Liver (tissue), 9 donors: ENCODE results near the gene UNC13B. TPM values are rescaled to one million over a fixed set of nuclear protein-coding genes. Genes with fewer than 3 reads are reported as not detected.

Experiments used
- DNase-seq: peaks from one replicate; pipeline ENCODE4 v3.0.0-alpha.2; 2017; ENCODE audit warnings: low spot score
- H3K27ac ChIP-seq, 2 donors: one replicate each; pipeline ENCODE4 v1.7.0; 2013; ENCODE audit warnings: inconsistent platforms in 2 of 2, low read length in 2 of 2, control low read depth in 1 of 2, low read depth in 1 of 2, mild to moderate bottlenecking in 1 of 2
- H3K27me3 ChIP-seq, 4 donors: one replicate each; pipeline versions ENCODE4 v1.6.1 to v1.7.0; 2013; ENCODE audit warnings: low read length in 3 of 4, inconsistent platforms in 1 of 4, mild to moderate bottlenecking in 1 of 4, moderate library complexity in 1 of 4; ENCODE audit not compliant: control insufficient read depth in 4 of 4, insufficient read depth in 4 of 4
- H3K36me3 ChIP-seq, 4 donors: one replicate each; pipeline versions ENCODE4 v1.6.1 to v1.7.0; 2013; ENCODE audit warnings: low read length in 3 of 4, mild to moderate bottlenecking in 3 of 4, low read depth in 1 of 4, moderate library complexity in 1 of 4; ENCODE audit not compliant: control insufficient read depth in 4 of 4, insufficient read depth in 3 of 4
- H3K4me1 ChIP-seq, 4 donors: one replicate each; pipeline versions ENCODE4 v1.6.1 to v1.7.0; 2013; ENCODE audit warnings: low read length in 3 of 4, mild to moderate bottlenecking in 3 of 4, moderate library complexity in 1 of 4; ENCODE audit not compliant: control insufficient read depth in 4 of 4, insufficient read depth in 4 of 4
- H3K4me3 ChIP-seq, 3 donors: one replicate each; pipeline versions ENCODE4 v1.6.1 to v1.7.0; 2013; ENCODE audit warnings: low read length in 3 of 3, control low read depth in 1 of 3, low read depth in 1 of 3, mild to moderate bottlenecking in 1 of 3
- H3K9ac ChIP-seq, 2 donors: one replicate each; pipeline ENCODE4 v1.7.0; 2013; ENCODE audit warnings: low read length in 2 of 2, mild to moderate bottlenecking in 2 of 2, moderate library complexity in 2 of 2, control low read depth in 1 of 2, low read depth in 1 of 2
- H3K9me3 ChIP-seq, 4 donors: one replicate each; pipeline versions ENCODE4 v1.6.1 to v1.7.0; 2013; ENCODE audit warnings: low read length in 3 of 4; ENCODE audit not compliant: control insufficient read depth in 4 of 4
- CTCF ChIP-seq: fragments of 150-350 bp; IDR thresholded peaks from 2 replicates; pipeline ENCODE4 v1.5.1; 2017; ENCODE audit warnings: improper control_type of control experiment, low read depth, low read length; ENCODE audit not compliant: missing input control
- EGR1 ChIP-seq, 2 donors: IDR thresholded peaks; 2 replicates each; pipeline ENCODE4 v1.6.1; 2016 to 2018; ENCODE audit warnings: antibody characterized with exemption in 2 of 2, low read depth in 2 of 2
- FOXA1 ChIP-seq: IDR thresholded peaks from 2 replicates; pipeline ENCODE4 v1.6.1; 2016; ENCODE audit warnings: antibody characterized with exemption
- FOXA2 ChIP-seq: IDR thresholded peaks from 2 replicates; pipeline ENCODE4 v1.6.1; 2016; ENCODE audit warnings: antibody characterized with exemption
- GABPA ChIP-seq, 2 donors: IDR thresholded peaks in 1 of 2; conservative IDR thresholded peaks in 1 of 2; 2 replicates each; pipeline ENCODE4 v1.6.1; 2016; ENCODE audit warnings: antibody characterized with exemption in 2 of 2, mild to moderate bottlenecking in 1 of 2, moderate library complexity in 1 of 2
- HNF4A ChIP-seq, 2 donors: conservative IDR thresholded peaks; 2 replicates each; pipeline ENCODE4 v1.6.1; 2016; ENCODE audit warnings: antibody characterized with exemption in 2 of 2, mild to moderate bottlenecking in 2 of 2
- HNF4G ChIP-seq: IDR thresholded peaks from 2 replicates; pipeline ENCODE4 v1.6.1; 2016; ENCODE audit warnings: antibody characterized with exemption
- JUND ChIP-seq, 2 donors: IDR thresholded peaks; 2 replicates each; pipeline ENCODE4 v1.6.1; 2016; ENCODE audit warnings: antibody characterized with exemption in 2 of 2
- NR2F2 ChIP-seq: IDR thresholded peaks from 2 replicates; pipeline ENCODE4 v1.6.1; 2016; ENCODE audit warnings: antibody characterized with exemption
- RAD21 ChIP-seq, 2 donors: IDR thresholded peaks; 2 replicates each; pipeline ENCODE4 v1.6.1; 2016; ENCODE audit warnings: antibody characterized with exemption in 2 of 2, mild to moderate bottlenecking in 2 of 2
- REST ChIP-seq: IDR thresholded peaks from 2 replicates; pipeline ENCODE4 v1.6.1; 2016; ENCODE audit warnings: antibody characterized with exemption, mild to moderate bottlenecking
- RXRA ChIP-seq, 2 donors: IDR thresholded peaks; 2 replicates each; pipeline ENCODE4 v1.6.1; 2017 to 2018; ENCODE audit warnings: antibody characterized with exemption in 2 of 2, mild to moderate bottlenecking in 1 of 2
- SP1 ChIP-seq: IDR thresholded peaks from 2 replicates; pipeline ENCODE4 v1.6.1; 2018; ENCODE audit warnings: antibody characterized with exemption, mild to moderate bottlenecking
- YY1 ChIP-seq: IDR thresholded peaks from 2 replicates; pipeline ENCODE4 v1.6.1; 2016; ENCODE audit warnings: antibody characterized with exemption, mild to moderate bottlenecking
- WGBS: extraction: QIAGEN DNeasy Blood & Tissue Kit; methylation state at CpG from one replicate; pipeline ENCODE4 v1.1.7; 2013; 5-methylcytosine and 5-hydroxymethylcytosine counted together
- polyA plus RNA-seq, 2 donors: library from polyadenylated mRNA; stranded (reverse) in 1 of 2; unstranded in 1 of 2; fragments of 200-250 nt in 1 of 2; fragments of >200 nt in 1 of 2; fragmentation: Nextera tagmentation in 1 of 2; extraction: Ambion mirVana in 1 of 2; gene quantifications; one replicate each; pipeline versions ENCODE4 v1.2.1 to v1.2.3, GENCODE V29; 2013 to 2015
- total RNA-seq, 2 donors: library from RNA; depleted of rRNA; stranded (reverse); fragments of >200 nt; gene quantifications; one replicate each; pipeline ENCODE4 v1.2.3, GENCODE V29; 2014
- TF ChIP-seq, protein P1 (sequence below): IDR thresholded peaks from 2 replicates; pipeline ENCODE4 v1.6.1; 2016; ENCODE audit warnings: antibody characterized with exemption
- TF ChIP-seq, protein P2 (sequence below): IDR thresholded peaks from 2 replicates; pipeline ENCODE4 v1.6.1; 2016; ENCODE audit warnings: antibody characterized with exemption
- TF ChIP-seq, protein P3 (sequence below): IDR thresholded peaks from 2 replicates; pipeline ENCODE4 v1.6.1; 2016; ENCODE audit warnings: antibody characterized with exemption
- donor health status: healthy.
- donor health status: healthy.
- donor health status: healthy.
- donor health status: healthy.
- donor health status: healthy.

The UNC13B gene
- total and polyA plus RNA-seq, 4 donors, result 5.5 to 25.7 (median 11.9) TPM

DNA sequence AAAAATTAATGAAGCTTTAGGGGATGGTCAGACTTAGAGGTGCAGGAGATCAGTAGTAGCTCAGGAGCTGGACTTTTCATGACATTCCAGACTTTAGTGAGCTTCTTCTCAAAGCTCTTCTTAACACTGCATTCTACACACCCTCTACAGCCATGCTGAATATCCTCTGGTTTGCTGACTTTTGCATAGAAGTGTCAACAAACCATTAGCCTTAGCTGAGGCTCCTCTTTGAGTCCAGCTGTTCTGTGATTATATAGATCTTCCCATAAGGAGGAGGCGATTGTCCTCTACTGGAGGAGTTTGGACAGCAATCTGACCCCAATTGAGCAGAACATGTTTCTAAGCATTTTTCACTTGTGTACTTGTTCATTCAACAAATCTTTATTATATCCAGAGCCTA, 253.1 kb downstream of the UNC13B start:
- Histone ChIP-seq H3K4me3 (no peak overlapping the region), H3K4me1 (no peaks in the 10 kb centered on the region), H3K9ac (no peak overlapping the region), H3K9me3 (no peaks in the 10 kb centered on the region), H3K27me3 (no peaks in the 10 kb centered on the region), H3K36me3 (no peaks in the 10 kb centered on the region), H3K27ac (no peak overlapping the region)
- no peak for TF ChIP-seq HNF4A (conservative IDR thresholded peaks at IDR 0.05)
- TF ChIP-seq NR2F2, result no peak
- no peak for TF ChIP-seq EGR1 (IDR thresholded peaks at IDR 0.05; ENCODE audit: low read depth in 2 of 2)
- TF ChIP-seq FOXA2, result no peak
- TF ChIP-seq, protein P1, sequence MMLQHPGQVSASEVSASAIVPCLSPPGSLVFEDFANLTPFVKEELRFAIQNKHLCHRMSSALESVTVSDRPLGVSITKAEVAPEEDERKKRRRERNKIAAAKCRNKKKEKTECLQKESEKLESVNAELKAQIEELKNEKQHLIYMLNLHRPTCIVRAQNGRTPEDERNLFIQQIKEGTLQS, result no peak
- no peak for TF ChIP-seq CTCF
- WGBS, result 81% methylated on average over 1 of the region's 1 CpG
- DNase-seq, result no peak

GRCh38 chr9:35415402-35416097, 253.7 kb downstream of the UNC13B start:
- no peak for DNase-seq
- TF ChIP-seq, protein P1, result no peak
- TF ChIP-seq FOXA2 (no peak), SP1 (no peak)
- H3K27me3 ChIP-seq, result no peaks in the 10 kb centered on the region
- H3K9ac ChIP-seq, result no peak overlapping the region
- H3K9me3 ChIP-seq, result no peaks in the 10 kb centered on the region
- 78% methylated on average over 6 of the region's 6 CpGs for WGBS
- H3K27ac ChIP-seq, result no peak overlapping the region
- no peaks in the 10 kb centered on the region for H3K4me1 ChIP-seq
- H3K4me3 ChIP-seq, result no peak overlapping the region
- no peaks in the 10 kb centered on the region for H3K36me3 ChIP-seq

DNA sequence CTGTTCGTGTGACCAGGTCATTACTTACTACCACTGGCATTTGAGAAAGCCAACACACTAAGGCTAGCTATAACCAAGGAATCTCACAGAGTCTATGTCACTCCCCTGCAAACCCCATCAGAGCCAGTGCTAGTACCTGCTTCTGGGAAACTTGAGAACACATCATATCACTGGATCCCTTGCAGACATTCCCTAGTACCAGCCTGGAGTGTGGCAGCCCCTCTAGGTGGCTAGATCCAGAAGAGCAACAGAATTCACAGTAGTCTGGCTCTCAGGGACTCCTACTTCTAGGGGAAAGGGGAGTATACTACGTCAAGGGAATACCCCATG, 254.3 kb downstream of the UNC13B start:
- Histone ChIP-seq H3K4me3 (no peak overlapping the region), H3K9me3 (no peaks in the 10 kb centered on the region), H3K27me3 (no peaks in the 10 kb centered on the region), H3K27ac (no peak overlapping the region), H3K9ac (no peak overlapping the region), H3K36me3 (no peaks in the 10 kb centered on the region), H3K4me1 (no peaks in the 10 kb centered on the region)
- WGBS, result 86% methylated on average over 2 of the region's 2 CpGs
- no peak for DNase-seq
- TF ChIP-seq RAD21 (IDR thresholded peaks at IDR 0.05) (no peak), SP1 (no peak), CTCF (no peak), REST (no peak), HNF4G (no peak), FOXA1 (no peak), RXRA (IDR thresholded peaks at IDR 0.05) (no peak), FOXA2 (no peak), EGR1 (IDR thresholded peaks at IDR 0.05; ENCODE audit: low read depth in 2 of 2) (no peak), JUND (IDR thresholded peaks at IDR 0.05) (no peak), HNF4A (conservative IDR thresholded peaks at IDR 0.05) (no peak), YY1 (no peak), GABPA (IDR thresholded peaks at IDR 0.05 in 1 of 2, conservative IDR thresholded peaks at IDR 0.05 in 1 of 2) (no peak)
- TF ChIP-seq, protein P2, sequence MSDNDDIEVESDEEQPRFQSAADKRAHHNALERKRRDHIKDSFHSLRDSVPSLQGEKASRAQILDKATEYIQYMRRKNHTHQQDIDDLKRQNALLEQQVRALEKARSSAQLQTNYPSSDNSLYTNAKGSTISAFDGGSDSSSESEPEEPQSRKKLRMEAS, result no peak
- TF ChIP-seq, protein P3, sequence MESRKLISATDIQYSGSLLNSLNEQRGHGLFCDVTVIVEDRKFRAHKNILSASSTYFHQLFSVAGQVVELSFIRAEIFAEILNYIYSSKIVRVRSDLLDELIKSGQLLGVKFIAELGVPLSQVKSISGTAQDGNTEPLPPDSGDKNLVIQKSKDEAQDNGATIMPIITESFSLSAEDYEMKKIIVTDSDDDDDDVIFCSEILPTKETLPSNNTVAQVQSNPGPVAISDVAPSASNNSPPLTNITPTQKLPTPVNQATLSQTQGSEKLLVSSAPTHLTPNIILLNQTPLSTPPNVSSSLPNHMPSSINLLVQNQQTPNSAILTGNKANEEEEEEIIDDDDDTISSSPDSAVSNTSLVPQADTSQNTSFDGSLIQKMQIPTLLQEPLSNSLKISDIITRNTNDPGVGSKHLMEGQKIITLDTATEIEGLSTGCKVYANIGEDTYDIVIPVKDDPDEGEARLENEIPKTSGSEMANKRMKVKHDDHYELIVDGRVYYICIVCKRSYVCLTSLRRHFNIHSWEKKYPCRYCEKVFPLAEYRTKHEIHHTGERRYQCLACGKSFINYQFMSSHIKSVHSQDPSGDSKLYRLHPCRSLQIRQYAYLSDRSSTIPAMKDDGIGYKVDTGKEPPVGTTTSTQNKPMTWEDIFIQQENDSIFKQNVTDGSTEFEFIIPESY, result no peak
